ELF-1 (cell line): Measurements from ENCODE around the gene ELL.
"Not testable (repeated sequence)": the region's sequence is repeated elsewhere in the genome, so short reads cannot be mapped to it uniquely, and the experiment has no call there.

Experiments
- DNase-seq: peaks from one replicate; pipeline ENCODE4 v3.0.0-alpha.2; 2016; ENCODE audit warnings: low read depth, low spot score

Gene ELL

DNA sequence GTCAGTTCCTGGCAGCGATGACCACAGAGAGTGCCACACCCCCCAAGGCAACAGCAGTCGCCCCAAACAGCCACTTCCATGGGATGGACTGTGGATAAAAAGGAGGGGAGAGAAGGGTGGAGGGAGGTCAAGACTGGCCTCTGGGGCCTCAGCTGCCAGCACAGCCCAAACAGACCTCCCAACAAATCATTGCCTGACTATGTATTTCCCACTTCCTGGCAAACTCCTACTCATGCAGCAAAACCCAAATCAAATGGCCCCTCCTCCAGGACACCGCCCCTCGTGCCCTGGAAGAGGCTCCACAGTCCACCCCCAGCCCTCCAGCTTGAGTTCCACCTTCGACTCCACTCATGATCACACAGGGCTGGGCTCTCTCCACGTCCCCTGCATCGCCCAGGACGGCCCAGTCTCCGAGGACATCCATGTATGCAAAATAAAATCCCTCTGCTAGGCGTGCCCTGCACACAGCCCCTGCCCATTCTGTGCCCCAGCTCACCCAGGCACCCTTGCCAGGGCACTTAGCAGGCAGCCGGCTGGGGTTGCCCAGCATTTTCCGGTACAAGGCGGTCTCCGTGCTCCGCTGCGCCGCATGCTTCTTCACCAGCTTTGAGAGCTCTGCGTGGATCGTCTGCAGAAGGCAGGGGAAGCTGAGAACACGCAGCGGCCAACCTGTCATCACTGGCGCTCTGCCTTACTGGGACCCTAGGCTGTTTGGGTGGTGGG lies 10.5 kb upstream of the ELL start:
- DNase-seq: no peak

DNA sequence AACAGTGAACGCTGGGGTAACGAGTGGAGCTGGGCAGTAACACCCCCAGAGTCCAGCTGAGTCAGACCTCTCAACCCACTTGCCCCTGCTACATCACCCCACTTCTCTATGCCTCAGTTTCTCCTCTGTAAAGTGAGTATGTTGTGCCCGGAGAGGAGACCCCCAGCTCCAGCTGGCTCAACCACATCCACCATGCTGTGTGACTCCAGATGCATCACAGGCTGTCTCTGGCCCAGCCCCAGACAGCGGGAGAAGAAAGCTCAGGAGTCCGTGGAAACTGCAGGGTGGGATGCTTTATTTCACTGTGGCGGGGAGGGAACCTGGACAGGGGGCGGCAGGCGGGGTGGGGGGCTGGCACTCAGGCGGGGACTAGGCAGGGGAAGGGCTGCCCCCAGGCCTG lies 9.6 kb upstream of the ELL start:
- DNase-seq: no peak

DNA sequence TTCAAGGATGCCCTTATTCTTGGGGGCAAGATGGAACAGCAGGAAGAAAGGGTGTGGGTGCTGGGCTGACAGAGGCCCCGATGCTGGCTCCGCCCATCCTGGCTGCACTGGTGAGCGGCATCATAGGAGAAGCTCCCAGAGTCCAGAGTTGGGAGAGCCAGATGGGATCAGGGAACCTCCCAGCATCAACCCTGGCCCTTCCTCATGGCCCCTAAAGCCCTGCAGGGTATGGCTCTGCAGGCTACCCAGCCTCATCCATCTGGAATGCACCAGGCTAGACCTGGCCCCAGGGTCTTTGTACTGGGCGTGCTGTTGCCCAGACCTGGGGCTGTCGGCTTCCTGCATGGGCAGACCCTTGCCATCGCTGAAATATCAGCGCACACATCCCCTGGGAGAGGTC lies 7.9 kb upstream of the ELL start:
- no peak for DNase-seq

DNA sequence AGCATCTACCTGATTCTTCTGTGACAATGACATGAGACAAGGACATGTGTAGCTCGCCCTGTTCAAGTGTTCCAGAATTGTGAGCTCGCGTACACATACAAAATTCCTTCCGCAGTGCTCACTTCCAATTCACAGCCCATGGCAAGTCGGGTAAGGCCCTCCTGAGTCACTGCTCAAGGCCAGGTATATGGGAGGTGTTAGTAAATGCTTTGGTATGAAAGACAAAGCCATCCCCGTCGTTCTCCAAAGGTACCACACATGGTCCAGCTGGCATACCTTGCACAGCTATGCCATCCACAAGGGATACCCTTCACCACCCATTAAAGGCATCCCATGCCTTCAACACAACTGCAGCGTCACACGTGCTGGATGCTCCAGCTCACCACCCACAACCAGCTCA lies 4.4 kb upstream of the ELL start:
- DNase-seq: no peak

DNA sequence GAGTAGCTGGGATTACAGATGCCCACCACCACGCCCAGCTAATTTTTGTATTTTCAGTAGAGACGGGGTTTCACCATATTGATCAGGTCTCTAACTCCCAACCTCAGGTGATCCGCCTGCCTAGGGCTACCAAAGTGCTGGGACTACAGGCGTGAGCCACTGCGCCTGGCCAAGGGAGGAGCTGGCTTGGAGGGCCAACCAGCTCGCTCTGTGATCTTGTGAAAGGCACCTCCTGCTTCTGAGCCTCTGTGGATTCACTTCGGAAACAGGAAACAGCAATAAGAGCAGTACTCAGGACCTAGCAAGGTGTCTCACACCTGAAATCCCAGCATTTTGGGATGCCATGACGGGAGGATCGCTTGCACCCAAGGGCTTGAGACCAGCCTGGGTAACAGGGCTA lies 2.0 kb upstream of the ELL start:
- peak; percentile 83 for DNase-seq

DNA sequence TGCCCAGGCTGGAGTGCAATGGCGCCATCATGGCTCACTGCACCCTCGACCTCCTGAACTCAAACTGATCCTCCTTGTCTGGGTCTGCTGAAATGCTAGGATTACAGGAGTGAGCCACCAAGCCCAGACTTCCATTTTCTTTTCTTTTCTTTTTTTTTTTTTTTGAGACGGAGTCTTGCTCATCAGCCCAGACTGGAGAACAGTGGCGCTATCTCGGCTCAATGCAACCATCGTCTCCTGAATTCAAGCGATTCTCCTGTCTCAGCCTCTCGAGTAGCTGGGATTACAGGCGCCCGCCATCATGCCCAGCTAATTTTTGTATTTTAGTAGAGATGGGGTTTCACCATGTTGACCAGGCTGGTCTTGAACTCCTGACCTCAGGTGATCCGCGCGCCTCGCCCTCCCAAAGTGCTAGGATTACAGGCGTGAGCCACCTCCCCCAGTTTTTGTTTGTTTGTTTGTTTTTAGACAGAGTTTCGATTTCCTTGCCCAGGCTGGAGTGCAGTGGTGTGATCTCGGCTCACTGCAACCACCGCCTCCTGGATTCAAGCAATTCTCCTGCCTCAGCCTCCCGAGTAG lies 1.1 kb upstream of the ELL start:
- DNase-seq: not testable (repeated sequence)

DNA sequence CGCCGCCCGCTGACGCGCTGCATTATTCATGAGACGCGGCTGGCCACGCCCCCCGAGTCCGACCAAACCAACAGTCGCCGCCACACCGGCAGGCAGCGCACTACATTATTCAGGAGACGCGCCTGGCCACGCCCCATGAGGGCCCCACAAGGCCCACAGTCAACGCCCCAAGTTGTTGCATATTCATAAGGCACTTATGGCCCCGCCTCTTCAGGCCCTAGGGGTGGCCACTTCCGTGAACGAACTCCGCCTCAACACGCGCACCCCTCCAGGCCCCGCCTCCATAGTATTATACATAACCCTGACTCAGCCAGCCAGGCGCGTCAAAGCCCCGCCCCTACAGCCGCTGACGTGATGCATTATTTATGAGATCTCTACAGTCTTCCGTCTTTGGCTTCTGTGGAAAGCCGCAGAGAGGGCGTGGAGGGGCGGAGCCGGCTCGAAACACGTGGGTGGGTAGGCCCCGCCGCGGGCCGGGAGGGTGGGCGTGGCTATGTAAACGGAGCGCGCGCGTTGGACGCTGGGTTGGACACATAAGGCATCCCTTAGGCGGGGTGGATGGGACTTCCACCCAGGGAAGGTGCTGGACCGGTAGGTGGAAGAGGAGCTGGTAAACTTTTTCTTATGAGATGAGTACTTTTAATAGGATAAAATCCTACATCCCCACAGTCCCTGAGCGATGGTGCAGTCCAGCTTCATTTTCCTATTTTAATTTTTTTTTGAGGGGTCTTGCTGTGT lies 423 bp upstream of the ELL start:
- DNase-seq: peak; percentile 100

DNA sequence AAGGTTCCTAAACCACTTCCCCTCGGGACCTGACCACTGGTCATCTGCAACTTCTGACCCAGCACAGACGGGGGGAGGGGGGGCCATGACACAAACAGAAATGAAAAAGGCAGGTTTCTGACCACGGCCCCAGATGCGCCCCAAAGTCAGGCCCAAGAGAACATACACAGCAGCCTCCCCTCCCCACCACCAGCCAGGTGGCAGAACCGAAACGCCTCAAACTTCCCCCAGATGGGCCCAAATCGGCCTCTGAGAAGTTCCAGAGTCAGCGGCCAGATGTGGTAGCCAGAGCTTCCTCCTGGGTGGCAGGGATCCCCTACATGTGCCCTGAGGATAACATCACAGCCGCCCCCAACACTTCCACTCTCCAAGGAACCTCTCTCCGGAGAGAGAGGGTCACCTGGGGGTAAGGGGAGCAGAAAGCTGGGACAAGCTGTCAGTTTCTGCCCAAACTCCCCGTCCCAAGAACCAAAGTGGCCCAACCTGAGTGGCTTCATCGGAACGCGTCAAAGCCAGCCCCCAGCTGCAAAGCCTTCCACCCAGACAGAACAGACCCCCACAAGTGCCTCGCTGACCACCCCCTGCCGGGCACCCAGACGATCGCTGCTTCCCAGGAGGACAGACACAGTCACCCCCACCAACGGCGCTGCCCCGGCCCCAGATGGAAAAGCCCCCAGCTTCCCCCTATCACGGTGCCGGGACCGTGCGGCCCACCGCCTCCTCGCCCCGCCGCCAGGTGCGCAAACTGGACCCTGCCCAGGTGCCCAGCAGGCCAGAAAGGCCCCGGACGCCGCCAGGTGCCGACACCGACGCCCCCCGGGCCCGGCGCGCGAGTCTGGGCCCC lies 800 bp downstream of the ELL start:
- peak; percentile 35 for DNase-seq

DNA sequence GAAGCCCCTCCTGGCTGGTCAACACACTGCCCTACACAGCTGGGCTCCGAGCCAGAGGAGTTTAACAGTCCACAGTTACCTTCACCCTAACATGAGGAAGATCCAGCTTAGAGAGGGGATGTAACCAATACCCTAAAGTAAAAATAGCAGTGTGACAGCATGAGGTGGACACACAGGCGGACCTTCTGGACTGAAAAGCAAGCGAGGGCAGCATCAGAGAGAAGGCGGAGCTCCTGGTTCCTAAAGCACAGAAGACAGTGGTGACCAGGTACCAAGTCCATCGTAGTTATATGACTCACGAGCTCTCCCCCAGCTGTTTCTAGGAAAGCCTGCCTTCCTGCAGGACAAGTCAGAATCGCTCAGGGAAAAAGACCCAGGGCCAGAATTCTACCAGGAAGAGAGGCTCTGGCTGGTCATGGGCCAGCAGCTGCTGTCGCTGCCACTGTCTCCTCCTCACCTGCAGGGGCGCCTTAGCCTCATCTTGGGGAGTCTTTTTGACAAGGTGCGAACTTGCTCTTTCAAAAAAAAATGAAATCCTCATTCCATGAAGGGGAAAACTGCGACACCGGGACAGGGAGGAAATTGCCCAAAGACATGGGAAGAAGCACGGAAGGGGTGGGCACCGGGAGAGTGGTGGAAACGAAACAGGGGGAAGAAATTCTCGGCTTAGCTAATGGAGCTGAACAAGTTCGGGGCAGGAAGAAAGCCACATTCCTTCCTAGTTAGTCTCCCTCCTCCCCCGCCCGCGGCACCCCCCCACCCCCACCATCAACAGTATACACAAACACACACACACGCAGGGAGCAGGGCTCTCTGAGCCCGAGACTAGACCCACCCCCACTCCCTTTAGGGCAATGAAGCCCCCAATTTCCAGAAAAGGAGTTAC lies 1.7 kb downstream of the ELL start:
- peak; percentile 85 for DNase-seq

DNA sequence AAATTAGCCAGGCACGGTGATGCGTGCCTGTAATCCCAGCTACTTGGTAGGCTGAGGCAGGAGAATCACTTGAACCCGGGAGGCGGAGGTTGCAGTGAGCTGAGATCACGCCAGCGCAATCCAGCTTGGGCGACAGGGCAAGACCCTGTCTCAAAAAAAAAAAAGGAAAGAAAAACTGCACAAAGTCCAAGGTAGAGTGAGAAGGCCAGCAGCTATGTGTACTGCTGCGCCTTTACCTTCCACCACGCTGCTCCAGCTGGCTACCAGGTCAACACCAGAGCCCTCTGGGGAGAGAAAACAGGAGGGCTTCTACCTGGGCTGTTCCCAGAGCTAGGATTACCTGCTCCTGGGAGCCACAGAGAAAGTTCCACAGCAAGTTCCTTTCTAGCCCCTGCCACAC lies 3.2 kb downstream of the ELL start:
- DNase-seq: no peak

DNA sequence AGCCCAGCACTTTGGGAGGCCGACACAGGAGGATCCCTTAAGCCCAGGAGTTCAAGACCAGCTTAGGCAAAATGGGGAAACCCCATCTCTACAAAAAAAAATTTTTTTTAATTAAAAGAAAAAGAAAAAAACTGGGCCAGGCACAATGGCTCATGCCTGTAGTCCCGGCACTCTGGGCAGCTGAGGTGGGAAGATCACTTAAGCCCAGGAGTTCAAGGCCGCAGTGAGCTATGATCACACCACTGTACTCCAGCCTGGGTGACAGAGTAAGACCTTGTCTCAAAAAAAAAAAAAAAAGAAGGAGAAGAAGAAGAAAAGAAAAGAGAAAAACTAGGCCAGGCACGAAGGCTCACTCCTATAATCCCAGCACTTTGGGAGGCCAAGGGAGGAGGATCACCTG lies 4.3 kb downstream of the ELL start:
- no peak for DNase-seq

DNA sequence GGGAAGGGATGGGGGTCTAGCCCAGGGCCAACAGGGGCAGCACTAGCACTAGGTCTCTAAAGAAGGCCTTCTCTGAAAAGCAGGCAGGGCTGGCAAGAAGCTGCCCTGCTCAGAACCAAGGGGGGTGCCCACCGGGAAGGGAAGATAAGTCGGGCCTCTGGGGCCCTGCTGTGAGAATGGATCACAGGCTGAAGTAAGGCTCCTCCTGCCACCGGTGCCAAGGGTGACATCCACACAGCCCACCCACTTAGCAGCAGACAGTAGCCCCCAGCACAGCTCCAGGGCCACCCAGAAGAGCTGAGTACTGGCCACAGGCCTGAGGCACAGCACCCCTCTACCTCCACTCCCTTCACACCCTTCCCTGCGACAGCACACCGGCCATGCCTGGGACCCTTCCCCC lies 5.9 kb downstream of the ELL start:
- no peak for DNase-seq

DNA sequence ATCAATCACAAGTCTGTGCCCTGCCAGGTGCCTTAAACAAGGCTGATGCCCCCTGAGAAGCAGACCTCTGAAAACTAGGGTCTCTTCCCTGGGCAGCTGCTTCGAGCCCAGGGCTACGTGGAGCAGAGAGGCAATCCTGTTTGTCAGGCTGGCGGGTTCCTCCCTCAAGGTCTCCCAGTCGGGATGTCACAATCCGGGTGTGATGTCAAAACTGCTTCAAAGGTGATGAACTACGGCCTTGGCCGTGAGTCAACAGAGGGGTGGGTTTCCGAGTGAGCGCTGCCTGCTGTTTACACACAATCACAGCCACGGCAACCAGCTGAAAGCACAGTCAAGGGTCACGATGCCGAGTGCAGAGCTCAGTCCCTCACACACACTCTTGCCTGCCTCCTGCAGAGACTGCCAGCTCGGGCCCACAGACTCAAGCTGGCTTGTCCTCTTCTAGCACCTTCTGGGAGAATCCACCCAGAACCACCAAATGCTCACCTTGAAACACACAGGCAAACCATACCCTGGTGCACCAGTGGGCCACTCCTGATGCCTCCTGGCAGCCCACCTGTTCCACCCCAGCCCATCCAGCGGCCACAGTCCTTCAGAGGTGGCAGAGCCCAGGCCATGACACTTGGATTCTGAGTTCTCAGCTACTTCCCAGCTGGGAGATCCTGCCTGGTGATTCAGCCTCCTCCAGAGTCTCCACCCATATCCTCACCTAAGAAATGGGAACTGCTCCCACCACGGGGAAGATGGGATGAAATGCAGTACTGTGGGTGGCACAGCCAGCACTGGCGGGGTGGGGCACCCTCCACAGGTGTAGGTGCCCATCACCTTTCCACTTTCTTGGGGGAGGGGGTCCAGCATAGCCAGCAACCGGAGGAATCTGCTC lies 6.8 kb downstream of the ELL start:
- DNase-seq: peak; percentile 56

DNA sequence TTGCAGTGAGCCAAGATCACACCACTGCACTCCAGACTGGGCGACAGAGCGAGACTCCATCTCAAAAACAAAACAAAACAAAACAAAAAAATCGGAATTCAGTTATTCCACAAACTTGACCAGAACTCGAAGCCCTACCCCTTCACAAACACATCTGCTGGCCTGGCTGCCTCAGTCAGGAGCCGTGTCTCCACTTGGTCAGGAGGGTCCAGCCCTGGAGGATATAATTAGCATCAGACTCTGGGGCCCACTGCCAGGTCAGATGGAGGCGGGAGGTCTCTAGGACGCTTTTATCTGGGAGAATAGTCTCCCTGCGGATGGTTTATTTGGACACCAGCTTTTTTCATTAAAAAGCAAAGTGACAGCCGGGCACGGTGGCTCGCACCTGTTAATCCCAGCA lies 8.0 kb downstream of the ELL start:
- no peak for DNase-seq

DNA sequence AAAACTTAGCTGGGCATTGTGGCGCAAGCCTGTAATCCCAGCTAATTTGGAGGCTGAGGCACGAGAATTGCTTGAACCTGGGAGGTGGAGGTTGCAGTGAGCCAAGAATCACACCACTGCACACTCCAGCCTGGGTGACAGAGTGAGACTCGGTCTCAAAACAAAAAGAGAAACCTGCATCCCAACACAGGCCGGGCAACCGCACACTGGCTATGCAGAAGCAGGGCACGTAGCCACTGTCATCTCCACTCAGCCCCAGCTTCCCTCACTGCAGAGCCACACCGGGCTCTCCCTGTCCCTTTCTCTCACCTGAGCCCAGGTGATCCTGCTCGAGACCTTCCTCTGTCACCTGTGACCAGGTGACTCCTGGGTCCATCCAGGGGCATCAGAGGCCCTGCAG lies 11.7 kb downstream of the ELL start:
- no peak for DNase-seq

DNA sequence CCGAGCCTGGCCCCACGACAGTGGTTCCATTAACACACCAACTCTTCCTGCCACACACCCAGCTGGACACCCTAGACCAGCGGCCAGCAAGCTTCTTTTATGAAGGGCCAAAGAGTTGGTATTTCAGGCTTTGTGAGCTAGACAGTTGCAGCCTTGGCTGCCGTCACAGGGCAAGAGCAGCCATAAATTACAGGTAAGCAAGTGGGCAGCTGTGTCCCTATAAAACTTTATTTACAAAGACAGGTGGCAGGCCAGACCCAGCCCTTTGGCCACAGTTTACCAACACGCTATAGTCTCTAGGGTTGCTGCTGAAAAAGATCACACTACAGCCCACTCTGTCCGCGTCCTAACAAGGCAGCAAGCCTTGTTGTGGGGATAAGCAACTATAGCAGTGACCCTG lies 13.3 kb downstream of the ELL start:
- no peak for DNase-seq

DNA sequence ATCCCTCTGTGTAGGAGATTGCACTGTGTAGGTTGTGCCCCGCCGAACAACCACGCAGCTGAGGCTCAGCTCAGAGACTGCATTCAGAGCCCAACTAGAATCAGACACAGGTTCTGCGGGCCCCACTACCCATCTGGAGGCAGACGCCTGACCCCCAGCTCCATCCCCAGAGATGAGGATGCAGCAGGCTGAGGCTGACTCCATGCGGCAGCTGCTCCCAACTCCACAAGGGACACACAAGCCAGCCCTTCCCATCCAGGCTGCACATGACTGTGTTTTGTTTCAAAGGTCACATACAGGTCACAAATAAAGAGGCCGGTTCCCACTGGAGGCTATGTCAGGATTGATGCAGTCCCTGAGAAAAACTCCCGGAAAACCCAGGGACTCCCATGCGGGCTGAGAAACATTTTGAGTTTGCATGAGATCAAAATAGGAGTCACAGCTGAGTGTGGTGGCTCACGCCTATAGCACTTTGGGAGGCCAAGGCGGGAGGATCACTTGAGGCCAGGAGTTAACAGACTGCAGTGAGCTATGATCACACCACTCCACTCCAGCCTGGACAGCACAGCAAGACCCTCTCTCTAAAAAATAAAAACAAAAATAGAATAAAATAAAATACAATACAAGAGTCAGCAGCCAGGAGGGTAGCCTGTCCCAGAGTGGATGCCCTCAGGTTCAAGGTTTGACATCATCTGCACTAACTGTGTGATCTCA lies 14.0 kb downstream of the ELL start:
- DNase-seq: peak; percentile 23

DNA sequence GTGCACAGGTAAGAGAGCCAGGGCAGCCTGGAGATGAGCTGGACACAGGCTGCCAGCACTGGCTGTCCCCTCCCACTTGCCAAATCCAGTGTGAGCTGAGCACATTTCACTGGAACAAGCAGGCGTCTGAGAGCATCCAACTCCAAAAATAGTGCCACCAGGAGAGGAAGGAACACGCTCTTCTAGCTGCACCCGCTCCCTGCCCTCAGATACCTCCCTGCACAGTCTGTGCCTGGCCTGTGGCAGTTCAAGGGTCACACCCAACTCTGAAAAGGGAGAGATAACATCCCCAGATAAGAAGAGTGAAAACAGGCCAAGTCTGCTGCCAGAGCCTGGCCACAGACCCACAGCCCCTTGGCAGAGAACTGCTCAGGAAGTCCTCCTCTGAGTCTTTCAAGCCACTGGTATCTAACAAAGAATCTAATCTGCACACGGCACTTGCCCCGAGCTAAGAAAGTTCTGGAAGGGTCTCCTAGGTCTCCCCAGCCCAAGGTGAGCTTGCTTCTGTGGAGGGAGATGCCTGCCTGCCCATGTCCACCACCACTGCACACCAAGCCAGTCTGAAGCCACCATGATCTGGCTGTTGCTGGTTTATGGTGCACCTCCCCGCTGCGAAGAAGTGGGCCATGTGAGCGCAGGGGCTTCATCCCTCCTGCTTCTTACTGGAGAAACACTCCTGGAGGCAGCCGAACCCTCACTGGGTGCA lies 14.7 kb downstream of the ELL start:
- peak; percentile 62 for DNase-seq
